GM12873 (cell line): ENCODE data around the gene ECE1.

ENCODE experiments used
- TF ChIP-seq, protein P1 (sequence below): IDR thresholded peaks from 2 replicates; pipeline ENCODE4 v1.5.1; 2012; ENCODE audit warnings: low read depth, mild to moderate bottlenecking, moderate library complexity, low read length, control low read depth; ENCODE audit not compliant: insufficient read depth; ENCODE audit errors: missing control alignments

The ECE1 gene

DNA sequence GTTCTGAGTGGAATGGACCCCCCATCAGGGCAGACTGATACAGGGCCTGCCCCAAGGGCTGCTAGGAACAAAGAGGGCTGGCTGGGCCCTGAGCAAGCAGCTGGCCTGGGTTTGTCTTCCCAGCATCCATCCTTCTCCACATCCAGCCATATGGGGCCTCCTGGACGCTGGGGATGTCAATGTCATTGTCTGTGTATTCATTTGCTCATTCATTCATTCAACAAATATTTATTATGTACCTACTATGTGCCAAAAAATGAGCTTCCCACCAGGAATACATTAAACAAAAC is 15.6 kb upstream of the ECE1 start:
- TF ChIP-seq, protein P1, sequence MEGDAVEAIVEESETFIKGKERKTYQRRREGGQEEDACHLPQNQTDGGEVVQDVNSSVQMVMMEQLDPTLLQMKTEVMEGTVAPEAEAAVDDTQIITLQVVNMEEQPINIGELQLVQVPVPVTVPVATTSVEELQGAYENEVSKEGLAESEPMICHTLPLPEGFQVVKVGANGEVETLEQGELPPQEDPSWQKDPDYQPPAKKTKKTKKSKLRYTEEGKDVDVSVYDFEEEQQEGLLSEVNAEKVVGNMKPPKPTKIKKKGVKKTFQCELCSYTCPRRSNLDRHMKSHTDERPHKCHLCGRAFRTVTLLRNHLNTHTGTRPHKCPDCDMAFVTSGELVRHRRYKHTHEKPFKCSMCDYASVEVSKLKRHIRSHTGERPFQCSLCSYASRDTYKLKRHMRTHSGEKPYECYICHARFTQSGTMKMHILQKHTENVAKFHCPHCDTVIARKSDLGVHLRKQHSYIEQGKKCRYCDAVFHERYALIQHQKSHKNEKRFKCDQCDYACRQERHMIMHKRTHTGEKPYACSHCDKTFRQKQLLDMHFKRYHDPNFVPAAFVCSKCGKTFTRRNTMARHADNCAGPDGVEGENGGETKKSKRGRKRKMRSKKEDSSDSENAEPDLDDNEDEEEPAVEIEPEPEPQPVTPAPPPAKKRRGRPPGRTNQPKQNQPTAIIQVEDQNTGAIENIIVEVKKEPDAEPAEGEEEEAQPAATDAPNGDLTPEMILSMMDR: no peak

DNA sequence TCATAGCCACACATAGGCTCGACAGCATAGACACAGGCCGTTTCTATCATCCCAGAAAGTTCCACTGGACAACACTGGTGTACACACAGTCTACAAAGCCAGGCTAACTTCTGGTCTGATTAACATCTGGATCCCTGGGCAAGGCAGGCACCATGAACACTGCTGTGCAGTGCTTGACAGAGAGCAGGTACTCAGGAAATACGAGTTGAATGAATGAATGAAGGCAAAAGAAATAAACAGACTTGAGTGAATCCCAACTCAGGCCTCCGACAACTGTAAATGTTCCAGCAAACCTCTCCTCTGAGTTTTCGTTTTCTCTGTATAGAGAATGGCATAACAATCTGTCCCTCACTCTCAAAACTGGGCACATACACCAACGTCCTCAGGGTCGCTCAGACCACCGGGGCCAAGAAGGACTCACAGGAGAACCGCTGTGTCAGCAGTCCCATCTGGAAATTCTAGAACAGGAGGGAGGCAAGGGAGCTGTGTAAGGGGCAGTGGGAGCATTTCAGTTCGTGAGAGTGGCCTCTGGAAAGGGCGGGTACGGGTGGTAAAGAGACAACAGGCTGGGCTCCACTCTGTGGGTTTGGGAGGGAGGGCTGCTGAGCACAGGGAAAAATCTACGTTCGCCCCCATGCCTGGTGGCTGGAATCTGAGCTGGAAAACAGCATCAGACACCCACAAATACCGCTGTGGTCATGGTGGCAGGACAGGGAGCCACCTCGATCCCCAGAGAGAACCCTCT is 15.1 kb upstream of the ECE1 start:
- TF ChIP-seq, protein P1: no peak

DNA sequence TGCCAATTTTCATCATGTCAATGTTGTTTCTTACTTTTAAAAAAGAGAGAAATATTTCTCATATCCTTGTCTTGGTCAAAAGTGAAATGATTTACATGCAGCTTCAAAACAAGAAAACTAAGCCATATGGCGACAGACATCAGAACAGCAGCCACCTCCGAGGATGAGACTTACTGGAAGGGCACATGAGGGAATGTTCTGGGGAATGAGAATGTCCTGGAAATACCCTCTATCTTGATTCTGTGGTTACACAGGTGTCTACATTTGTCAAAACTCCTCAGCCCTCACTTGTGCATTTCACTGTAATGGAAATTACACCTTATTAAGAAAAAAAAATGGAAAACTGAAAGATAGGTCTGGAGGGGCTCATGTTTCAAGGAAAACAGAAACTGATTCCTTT is 14.2 kb upstream of the ECE1 start:
- TF ChIP-seq, protein P1: no peak

DNA sequence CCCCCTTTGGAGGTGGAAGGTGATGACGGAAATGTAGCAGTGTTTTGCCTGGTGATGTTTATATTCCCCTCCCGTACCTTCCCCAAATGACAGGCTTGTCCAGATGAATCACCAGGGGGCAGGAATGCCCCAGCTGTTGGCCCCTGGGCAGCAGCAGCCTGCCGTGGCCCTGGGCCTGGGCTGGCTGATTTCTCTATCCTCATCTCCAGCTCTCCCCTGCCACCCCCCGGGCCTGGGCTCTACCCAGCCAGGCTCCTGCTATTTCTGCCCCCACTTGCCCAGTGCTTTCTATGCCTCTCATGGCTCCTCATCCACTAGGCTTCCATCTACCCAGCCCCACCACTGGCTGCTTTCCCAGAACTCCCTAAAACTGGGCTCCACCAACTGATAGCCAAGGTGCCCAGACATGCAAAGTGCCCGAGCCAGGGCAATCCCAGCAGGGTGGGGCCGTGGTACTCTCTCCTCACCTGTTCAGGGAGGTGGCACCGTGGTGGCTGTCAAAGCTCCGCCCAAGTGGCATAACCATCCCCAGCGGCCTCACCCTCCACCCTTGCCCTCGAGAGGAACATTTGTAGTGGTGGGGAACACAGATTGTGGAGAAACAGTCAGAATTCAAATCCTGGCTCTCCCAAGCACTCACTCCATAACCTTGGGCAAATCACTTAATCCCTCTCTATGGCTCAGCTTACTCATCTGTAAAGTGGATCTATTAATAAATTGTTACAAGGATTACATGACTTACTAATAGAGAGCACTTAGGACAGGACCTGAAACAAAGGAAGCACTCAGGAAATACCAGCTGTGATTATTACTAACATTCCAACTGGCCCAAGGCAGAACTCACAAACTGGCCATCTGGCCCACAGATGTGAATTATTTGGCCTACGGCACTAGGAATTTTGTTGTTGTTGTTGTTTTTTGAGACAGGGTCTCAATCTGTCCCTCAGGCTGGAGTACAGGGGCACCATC is 12.8 kb upstream of the ECE1 start:
- TF ChIP-seq, protein P1: no peak

DNA sequence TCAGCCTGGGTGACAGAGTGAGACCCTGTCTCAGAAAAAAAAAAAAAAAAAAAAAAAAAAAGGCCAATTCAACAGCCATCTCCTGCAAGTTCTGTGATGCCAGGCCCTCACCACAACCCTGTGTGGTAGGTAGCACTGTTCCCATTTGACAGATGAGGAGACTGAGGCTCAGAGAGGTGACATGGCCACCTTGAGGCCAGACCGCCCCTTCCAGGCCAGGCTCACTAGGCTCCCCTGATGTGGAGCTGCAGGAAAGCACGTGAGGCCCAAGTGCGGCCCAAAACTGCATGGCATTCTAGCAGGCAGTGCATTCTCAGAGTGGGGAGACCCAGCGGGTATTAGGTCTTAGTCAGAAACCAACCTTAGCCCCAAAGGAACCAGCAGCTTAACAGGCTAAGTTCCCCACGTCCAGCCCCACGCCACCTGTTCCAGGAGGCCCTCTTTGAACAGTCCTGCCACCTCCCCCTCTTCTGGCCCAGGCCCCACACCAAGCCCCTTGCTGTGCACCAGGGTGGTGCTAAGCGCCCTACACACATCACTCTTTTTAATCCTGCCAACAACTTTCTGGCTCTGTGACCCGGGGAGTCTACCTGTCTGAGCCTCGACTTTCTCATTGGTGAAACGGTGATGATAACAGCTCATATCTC is 11.7 kb upstream of the ECE1 start:
- TF ChIP-seq, protein P1: no peak

DNA sequence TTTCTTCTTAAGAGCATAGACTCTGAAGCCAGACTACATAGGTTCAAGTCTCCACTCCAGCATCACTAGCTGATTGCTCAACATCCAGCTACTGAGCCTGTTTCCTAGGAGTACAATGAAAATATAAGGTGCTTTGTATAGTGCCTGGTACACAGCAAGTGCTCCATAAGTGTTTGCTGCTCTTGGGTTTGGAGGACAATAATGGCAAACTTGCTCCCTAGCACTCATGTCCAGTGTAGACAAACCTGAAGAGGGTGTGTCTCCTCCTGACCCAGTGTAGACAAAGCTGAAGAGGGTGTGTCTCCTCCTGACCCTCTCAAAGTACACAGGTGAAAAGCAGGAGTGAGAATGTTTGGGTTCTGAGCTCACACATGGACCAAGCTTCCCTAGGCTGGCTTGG is 10.5 kb upstream of the ECE1 start:
- TF ChIP-seq, protein P1: no peak
